HG02973 (cell line): ENCODE measurements around the gene PSMB11.
A peak's percentile ranks its signal among the peaks of the same experiment; 100 is the strongest.
"Not testable (repeated sequence)": the region's sequence is repeated elsewhere in the genome, so short reads cannot be mapped to it uniquely, and the experiment has no call there.

Source experiments
- ATAC-seq: cut with Tn5 transposase; IDR thresholded peaks from one replicate; pipeline ENCODE4 v1.9.1; 2021; ENCODE audit warnings: moderate library complexity; ENCODE audit not compliant: unreplicated experiment

PSMB11 gene

GRCh38 chr14:23013749-23014054 lies 28.3 kb upstream of the PSMB11 start:
- ATAC-seq = not testable (repeated sequence)

- no peak for ATAC-seq
Measured at GRCh38 chr14:23015618-23016017, 26.4 kb upstream of the PSMB11 start.

- ATAC-seq = no peak
Measured at GRCh38 chr14:23017091-23017490, 24.9 kb upstream of the PSMB11 start.

- ATAC-seq = no peak
Measured at GRCh38 chr14:23018107-23018506, 23.9 kb upstream of the PSMB11 start.

- ATAC-seq = no peak
Measured at GRCh38 chr14:23020143-23021128, 21.6 kb upstream of the PSMB11 start.

- ATAC-seq = no peak
Measured at GRCh38 chr14:23021434-23021833, 20.6 kb upstream of the PSMB11 start.

GRCh38 chr14:23021889-23022442 lies 20.0 kb upstream of the PSMB11 start:
- no peak for ATAC-seq

GRCh38 chr14:23023022-23023794 lies 18.8 kb upstream of the PSMB11 start:
- ATAC-seq = no peak

GRCh38 chr14:23023795-23024152 lies 18.2 kb upstream of the PSMB11 start:
- ATAC-seq = no peak

GRCh38 chr14:23024612-23025075 lies 17.4 kb upstream of the PSMB11 start:
- ATAC-seq = no peak

- ATAC-seq = no peak
Measured at GRCh38 chr14:23025151-23025814, 16.7 kb upstream of the PSMB11 start.

- ATAC-seq = no peak
Measured at GRCh38 chr14:23028799-23029198, 13.2 kb upstream of the PSMB11 start.

GRCh38 chr14:23030936-23031335 lies 11.1 kb upstream of the PSMB11 start:
- ATAC-seq = no peak

- ATAC-seq = no peak
Measured at GRCh38 chr14:23033251-23033727, 8.7 kb upstream of the PSMB11 start.

GRCh38 chr14:23033801-23034497 lies 8.1 kb upstream of the PSMB11 start:
- no peak for ATAC-seq

GRCh38 chr14:23034498-23035302 lies 7.3 kb upstream of the PSMB11 start, which contains the start of gene PSMB5:
Gene PSMB5 (minus strand): TSS chr14:23034900. CDS start chr14:23034881, 19 bp downstream.
- ATAC-seq = peak; percentile 89

- no peak for ATAC-seq
Measured at GRCh38 chr14:23035303-23036144, 6.5 kb upstream of the PSMB11 start.

GRCh38 chr14:23040100-23040499 lies 1.9 kb upstream of the PSMB11 start:
- ATAC-seq = no peak

- no peak for ATAC-seq
Measured at GRCh38 chr14:23041729-23042128, 283 bp upstream of the PSMB11 start.
